SU-DHL-6 (cell line): ENCODE results near the gene N4BP2.

ENCODE experiments used
- CTCF ChIP-seq: fragments of 200-600 bp; sonication (generic); IDR thresholded peaks from one replicate; pipeline ENCODE4 v1.5.1; 2017; ENCODE audit warnings: antibody characterized with exemption, mild to moderate bottlenecking, low read length, moderate library complexity; ENCODE audit not compliant: insufficient read depth, poor library complexity, severe bottlenecking
- EZH2phosphoT487 ChIP-seq: fragments of 200-600 bp; sonication (generic), shearing (Covaris generic); conservative IDR thresholded peaks from 2 replicates; pipeline ENCODE4 v1.6.1; 2018; ENCODE audit warnings: mild to moderate bottlenecking, antibody characterized with exemption, low read length, moderate library complexity, mixed read lengths

GRCh38 chr4:40199179-40199670 is 142.6 kb downstream of the N4BP2 start:
- no peak for TF ChIP-seq EZH2phosphoT487
- no peak for TF ChIP-seq CTCF
